Smooth muscle cell (in vitro differentiated cells): ENCODE results near the gene DNAI4. TPM values are rescaled to one million over a fixed set of nuclear protein-coding genes. Genes with fewer than 3 reads are reported as not detected.
"Not testable (repeated sequence)": the region's sequence is repeated elsewhere in the genome, so short reads cannot be mapped to it uniquely, and the experiment has no call there.

Source experiments
- DNase-seq: peaks from one replicate; lab custom pipeline; 2025; ENCODE audit not compliant: unreplicated experiment; lab: John Stamatoyannopoulos, UW
- H2AFZ ChIP-seq: fragments of 200-600 bp; sonication (generic); 2 replicates; pipeline ENCODE4 v1.6.0; 2016; ENCODE audit warnings: antibody characterized with exemption, low read depth, mild to moderate bottlenecking
- H3F3A ChIP-seq: fragments of 200-600 bp; sonication (generic); 2 replicates; pipeline ENCODE4 v1.6.0; 2017; ENCODE audit warnings: antibody characterized with exemption, low read depth
- H3K27ac ChIP-seq: fragments of 200-600 bp; sonication (generic); 2 replicates; pipeline ENCODE4 v1.5.1; 2016; ENCODE audit warnings: low read depth, mild to moderate bottlenecking
- H3K27me3 ChIP-seq: fragments of 200-600 bp; sonication (generic); 2 replicates; pipeline ENCODE4 v1.6.1; 2016; ENCODE audit warnings: low read depth, mild to moderate bottlenecking
- H3K36me3 ChIP-seq: fragments of 200-600 bp; sonication (generic); 2 replicates; pipeline ENCODE4 v1.5.1; 2016; ENCODE audit warnings: low read depth
- H3K4me1 ChIP-seq: fragments of 200-600 bp; sonication (generic); 2 replicates; pipeline ENCODE4 v1.5.1; 2016; ENCODE audit warnings: low read depth
- H3K4me2 ChIP-seq: fragments of 200-600 bp; sonication (generic); 2 replicates; pipeline ENCODE4 v1.6.0; 2016; ENCODE audit warnings: mild to moderate bottlenecking
- H3K4me3 ChIP-seq: fragments of 200-600 bp; sonication (generic); 2 replicates; pipeline ENCODE4 v1.5.1; 2016; ENCODE audit warnings: mild to moderate bottlenecking
- H3K79me2 ChIP-seq: fragments of 200-600 bp; sonication (generic); 2 replicates; pipeline ENCODE4 v1.6.0; 2016; ENCODE audit warnings: low read depth, mild to moderate bottlenecking
- H3K9ac ChIP-seq: fragments of 200-600 bp; sonication (generic); 2 replicates; pipeline ENCODE4 v1.6.0; 2016; ENCODE audit warnings: low read depth
- H3K9me3 ChIP-seq: fragments of 200-600 bp; sonication (generic); replicated peaks from 2 replicates; pipeline ENCODE4 v1.5.1; 2016; ENCODE audit warnings: low read depth
- H4K20me1 ChIP-seq: fragments of 200-600 bp; sonication (generic); 2 replicates; pipeline ENCODE4 v1.6.0; 2016; ENCODE audit warnings: low read depth
- WGBS: methylation state at CpG from one replicate; pipeline ENCODE4 v1.1.7; 2016; ENCODE audit warnings: low lambda C conversion rate; 5-methylcytosine and 5-hydroxymethylcytosine counted together
- polyA plus RNA-seq: library from polyadenylated mRNA; unstranded; fragments of >200 nt; fragmentation: Nextera tagmentation; extraction: Ambion mirVana; gene quantifications from 2 replicates; pipeline ENCODE4 v1.2.1, GENCODE V29; 2016
- total RNA-seq: library from RNA; depleted of rRNA; stranded (reverse); fragments of >200 nt; gene quantifications from 2 replicates; pipeline ENCODE4 v1.2.3, GENCODE V29; 2014
- TF ChIP-seq, protein P1 (sequence below): fragments of 200-600 bp; sonication (generic); IDR thresholded peaks from 2 replicates; pipeline ENCODE4 v1.5.1; 2017; ENCODE audit warnings: borderline replicate concordance, mild to moderate bottlenecking, antibody characterized with exemption; ENCODE audit not compliant: insufficient read depth, poor library complexity, severe bottlenecking

The DNAI4 gene
- total and polyA plus RNA-seq, 2 experiments from 2014 or later = 0.63 to 2.2 TPM

DNA sequence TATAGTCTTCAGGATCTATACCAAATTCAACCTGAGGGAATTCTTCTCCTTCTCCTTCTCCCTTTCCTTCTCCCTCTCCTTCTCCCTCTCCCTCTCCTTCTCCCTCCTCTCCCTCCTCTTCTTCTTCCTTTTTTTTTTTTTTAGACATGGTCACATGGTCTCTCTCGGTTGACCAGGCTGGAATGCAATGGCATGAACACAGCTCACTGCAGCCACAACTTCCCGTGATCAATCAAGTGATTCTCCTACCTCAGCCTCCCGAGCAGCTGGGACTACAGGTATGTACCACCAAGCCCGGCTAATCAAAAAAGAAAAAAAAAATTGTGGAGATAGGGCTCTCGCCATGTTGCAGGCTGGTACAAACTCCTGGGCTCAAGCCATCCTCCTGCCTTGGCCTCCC lies 51.5 kb downstream of the DNAI4 start:
- DNase-seq = no peak
- Histone ChIP-seq H3F3A (no peaks in the 10 kb centered on the region), H3K9me3 (no peaks in the 10 kb centered on the region), H4K20me1 (no peaks in the 10 kb centered on the region), H3K4me2 (no peak overlapping the region), H3K4me1 (no peaks in the 10 kb centered on the region), H3K9ac (no peak overlapping the region), H3K79me2 (no peaks in the 10 kb centered on the region), H2AFZ (no peak overlapping the region), H3K36me3 (no peaks in the 10 kb centered on the region), H3K27ac (no peak overlapping the region), H3K4me3 (no peak overlapping the region), H3K27me3 (no peaks in the 10 kb centered on the region)
- WGBS = 82% methylated on average over 5 of the region's 5 CpGs
- TF ChIP-seq, protein P1, sequence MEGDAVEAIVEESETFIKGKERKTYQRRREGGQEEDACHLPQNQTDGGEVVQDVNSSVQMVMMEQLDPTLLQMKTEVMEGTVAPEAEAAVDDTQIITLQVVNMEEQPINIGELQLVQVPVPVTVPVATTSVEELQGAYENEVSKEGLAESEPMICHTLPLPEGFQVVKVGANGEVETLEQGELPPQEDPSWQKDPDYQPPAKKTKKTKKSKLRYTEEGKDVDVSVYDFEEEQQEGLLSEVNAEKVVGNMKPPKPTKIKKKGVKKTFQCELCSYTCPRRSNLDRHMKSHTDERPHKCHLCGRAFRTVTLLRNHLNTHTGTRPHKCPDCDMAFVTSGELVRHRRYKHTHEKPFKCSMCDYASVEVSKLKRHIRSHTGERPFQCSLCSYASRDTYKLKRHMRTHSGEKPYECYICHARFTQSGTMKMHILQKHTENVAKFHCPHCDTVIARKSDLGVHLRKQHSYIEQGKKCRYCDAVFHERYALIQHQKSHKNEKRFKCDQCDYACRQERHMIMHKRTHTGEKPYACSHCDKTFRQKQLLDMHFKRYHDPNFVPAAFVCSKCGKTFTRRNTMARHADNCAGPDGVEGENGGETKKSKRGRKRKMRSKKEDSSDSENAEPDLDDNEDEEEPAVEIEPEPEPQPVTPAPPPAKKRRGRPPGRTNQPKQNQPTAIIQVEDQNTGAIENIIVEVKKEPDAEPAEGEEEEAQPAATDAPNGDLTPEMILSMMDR = no peak

- H3K9ac ChIP-seq, H3K4me2 ChIP-seq, H3F3A ChIP-seq, DNase-seq, H4K20me1 ChIP-seq, H3K79me2 ChIP-seq, H3K4me1 ChIP-seq, H3K4me3 ChIP-seq, H3K36me3 ChIP-seq, H3K27me3 ChIP-seq, H3K27ac ChIP-seq, H2AFZ ChIP-seq, H3K9me3 ChIP-seq: not testable (repeated sequence)
- 94% methylated on average over 7 of the region's 7 CpGs for WGBS
These were observed 52.6 kb downstream of the DNAI4 start for GRCh38 chr1:66872024-66872423.

DNA sequence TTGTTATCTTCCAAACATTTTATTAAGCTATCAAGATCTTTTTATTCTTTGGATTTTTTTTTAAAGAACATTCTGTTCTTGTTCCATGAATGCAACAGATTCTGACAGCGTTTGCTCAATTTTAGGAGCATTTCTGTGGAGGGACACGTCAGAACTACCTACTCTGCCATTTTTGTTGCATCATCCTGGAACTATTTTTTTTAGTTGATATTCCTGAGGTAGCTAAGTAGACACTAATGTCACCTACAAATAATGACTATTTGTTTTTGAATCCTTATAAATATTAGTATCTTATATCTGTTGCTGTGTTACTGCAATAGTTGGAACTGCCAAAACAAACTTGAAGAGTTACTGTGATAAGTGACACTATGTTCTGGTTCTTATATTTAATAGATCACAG lies 57.2 kb downstream of the DNAI4 start:
- DNase-seq = no peak
- Histone ChIP-seq H3K4me3 (no peak overlapping the region), H3K4me2 (no peak overlapping the region), H3K27ac (no peak overlapping the region), H3K4me1 (no peaks in the 10 kb centered on the region), H3K36me3 (no peaks in the 10 kb centered on the region), H3F3A (no peaks in the 10 kb centered on the region), H3K9ac (no peak overlapping the region), H4K20me1 (no peaks in the 10 kb centered on the region), H2AFZ (no peak overlapping the region), H3K9me3 (no peaks in the 10 kb centered on the region), H3K27me3 (no peaks in the 10 kb centered on the region), H3K79me2 (no peaks in the 10 kb centered on the region)
- WGBS = 89% methylated on average over 2 of the region's 2 CpGs
- TF ChIP-seq, protein P1 = no peak

DNA sequence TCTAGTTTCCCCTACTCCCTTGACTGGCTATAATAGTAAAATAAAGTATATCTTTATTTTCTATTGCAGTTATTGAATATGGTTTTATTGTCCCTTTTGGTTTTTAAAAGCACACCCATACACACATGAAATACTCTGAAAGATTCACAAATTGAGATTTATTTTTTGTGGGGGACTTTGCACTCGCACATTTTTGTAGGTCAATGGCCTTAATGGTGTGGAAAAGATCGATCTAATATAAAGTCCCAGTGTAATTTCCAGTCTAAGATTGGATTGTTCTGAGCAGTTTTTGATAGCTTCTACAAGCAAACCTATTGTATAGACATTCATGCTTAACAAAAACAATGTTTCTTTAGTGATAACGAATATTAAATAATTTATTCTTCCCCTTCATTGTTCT lies 64.1 kb downstream of the DNAI4 start:
- Histone ChIP-seq H3K4me1 (no peaks in the 10 kb centered on the region), H2AFZ (no peak overlapping the region), H3K9me3 (no peaks in the 10 kb centered on the region), H3K4me2 (no peak overlapping the region), H3K79me2 (no peaks in the 10 kb centered on the region), H3F3A (no peaks in the 10 kb centered on the region), H4K20me1 (no peaks in the 10 kb centered on the region), H3K27ac (no peak overlapping the region), H3K27me3 (no peaks in the 10 kb centered on the region), H3K9ac (no peak overlapping the region), H3K36me3 (no peaks in the 10 kb centered on the region), H3K4me3 (no peak overlapping the region)
- 92% methylated on average over 3 of the region's 3 CpGs for WGBS
- DNase-seq = no peak
- TF ChIP-seq, protein P1 = no peak
